ENCODE data around the gene SOX9. TPM values are rescaled to one million over a fixed set of nuclear protein-coding genes. Genes with fewer than 3 reads are reported as not detected.

Gene SOX9
- total and polyA plus RNA-seq, 9 of the 15 experiments (the other 6 are each of a cell fraction or from before 2014, with no cell fraction given): 0.04 TPM; not detected in 8

GRCh38 chr17:72101526-72101925, 19.3 kb upstream of the SOX9 start:
- ChIA-PET POLR2A (no interaction called here), CTCF (ENCODE audit: low intra/inter-chr PET ratio) (no interaction called here)
- Histone ChIP-seq H3K9me1 (ENCODE audit: control insufficient read depth, insufficient read depth, low read length) (no peaks in the 10 kb centered on the region), H3K4me3 (no peak overlapping the region), H3K36me3 (ENCODE audit: control insufficient read depth, insufficient read depth, low read length) (no peaks in the 10 kb centered on the region), H2AFZ (ENCODE audit: low read depth, low read length) (no peak overlapping the region), H3K4me1 (replicated peaks in 1 of 2; ENCODE audit: control insufficient read depth in 2 of 2, insufficient read depth in 2 of 2, low read length in 2 of 2) (no peaks in the 10 kb centered on the region), H3K27ac (ENCODE audit: extremely low read depth, low read depth, low read length) (no peak overlapping the region), H4K20me1 (replicated peaks; ENCODE audit: control insufficient read depth, insufficient read depth, low read length) (no peaks in the 10 kb centered on the region), H3K9ac (ENCODE audit: insufficient read depth in 1 of 2, low read depth in 2 of 2, low read length in 2 of 2) (no peak overlapping the region), H3K27me3 (ENCODE audit: control insufficient read depth in 2 of 2, insufficient read depth in 2 of 2, low read length in 2 of 2) (no peaks in the 10 kb centered on the region), H3K4me2 (ENCODE audit: insufficient read depth, low read length) (no peak overlapping the region), H3K9me3 (replicated peaks; ENCODE audit: control insufficient read depth, insufficient read depth, low read depth, low read length) (no peaks in the 10 kb centered on the region), H3K79me2 (ENCODE audit: control insufficient read depth, insufficient read depth, low read length) (no peaks in the 10 kb centered on the region)
- intact Hi-C loops (cut with micrococcal nuclease): no loop called here
- FAIRE-seq (no peak), DNase-seq (ENCODE audit: extremely low read depth in 1 of 4, low spot score in 3 of 4) (no peak), ATAC-seq (no peak)
- in situ Hi-C loops (cut with MboI): no loop called here
- no peak for TF ChIP-seq ZNF586 (CRISPR knock-in tag; conservative IDR thresholded peaks at IDR 0.05)
- TF ChIP-seq, protein P1, sequence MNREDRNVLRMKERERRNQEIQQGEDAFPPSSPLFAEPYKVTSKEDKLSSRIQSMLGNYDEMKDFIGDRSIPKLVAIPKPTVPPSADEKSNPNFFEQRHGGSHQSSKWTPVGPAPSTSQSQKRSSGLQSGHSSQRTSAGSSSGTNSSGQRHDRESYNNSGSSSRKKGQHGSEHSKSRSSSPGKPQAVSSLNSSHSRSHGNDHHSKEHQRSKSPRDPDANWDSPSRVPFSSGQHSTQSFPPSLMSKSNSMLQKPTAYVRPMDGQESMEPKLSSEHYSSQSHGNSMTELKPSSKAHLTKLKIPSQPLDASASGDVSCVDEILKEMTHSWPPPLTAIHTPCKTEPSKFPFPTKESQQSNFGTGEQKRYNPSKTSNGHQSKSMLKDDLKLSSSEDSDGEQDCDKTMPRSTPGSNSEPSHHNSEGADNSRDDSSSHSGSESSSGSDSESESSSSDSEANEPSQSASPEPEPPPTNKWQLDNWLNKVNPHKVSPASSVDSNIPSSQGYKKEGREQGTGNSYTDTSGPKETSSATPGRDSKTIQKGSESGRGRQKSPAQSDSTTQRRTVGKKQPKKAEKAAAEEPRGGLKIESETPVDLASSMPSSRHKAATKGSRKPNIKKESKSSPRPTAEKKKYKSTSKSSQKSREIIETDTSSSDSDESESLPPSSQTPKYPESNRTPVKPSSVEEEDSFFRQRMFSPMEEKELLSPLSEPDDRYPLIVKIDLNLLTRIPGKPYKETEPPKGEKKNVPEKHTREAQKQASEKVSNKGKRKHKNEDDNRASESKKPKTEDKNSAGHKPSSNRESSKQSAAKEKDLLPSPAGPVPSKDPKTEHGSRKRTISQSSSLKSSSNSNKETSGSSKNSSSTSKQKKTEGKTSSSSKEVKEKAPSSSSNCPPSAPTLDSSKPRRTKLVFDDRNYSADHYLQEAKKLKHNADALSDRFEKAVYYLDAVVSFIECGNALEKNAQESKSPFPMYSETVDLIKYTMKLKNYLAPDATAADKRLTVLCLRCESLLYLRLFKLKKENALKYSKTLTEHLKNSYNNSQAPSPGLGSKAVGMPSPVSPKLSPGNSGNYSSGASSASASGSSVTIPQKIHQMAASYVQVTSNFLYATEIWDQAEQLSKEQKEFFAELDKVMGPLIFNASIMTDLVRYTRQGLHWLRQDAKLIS (CRISPR knock-in tag; IDR thresholded peaks at IDR 0.05): no peak
- TF ChIP-seq ZNF316 (IDR thresholded peaks at IDR 0.05): no peak
- no peak for TF ChIP-seq BRD4 (IDR thresholded peaks at IDR 0.05)
- no peak for TF ChIP-seq ZNF444 (CRISPR knock-in tag; IDR thresholded peaks at IDR 0.05)
- no peak for TF ChIP-seq TAF9B (IDR thresholded peaks at IDR 0.05; ENCODE audit: partially characterized antibody)
- 0% methylated on average over 3 of the region's 3 CpGs for WGBS (ENCODE audit: insufficient coverage, low coverage, missing lambda C conversion rate)
- BruUV-seq (replicated peaks): no TSS peak

Data from K562 (cell line).